H9 (cell line): ENCODE measurements around the gene PHTF2. TPM values are rescaled to one million over a fixed set of nuclear protein-coding genes. Genes with fewer than 3 reads are reported as not detected.

ENCODE experiments used
- DNase-seq: peaks from one replicate; pipeline ENCODE4 v3.0.0-alpha.2; 2017
- H2AFZ ChIP-seq: one replicate; pipeline ENCODE4 v1.6.1; 2013; ENCODE audit warnings: mild to moderate bottlenecking, low read length, control low read depth, moderate library complexity
- H2AK5ac ChIP-seq: 2 replicates; pipeline ENCODE4 v1.6.1; 2013; ENCODE audit warnings: low read length, control low read depth, mixed read lengths; ENCODE audit not compliant: insufficient read length
- H2BK120ac ChIP-seq: one replicate; pipeline ENCODE4 v1.6.1; 2013; ENCODE audit warnings: low read depth, mild to moderate bottlenecking, low read length, control low read depth, inconsistent platforms; ENCODE audit not compliant: poor library complexity, severe bottlenecking
- H2BK12ac ChIP-seq: 2 replicates; pipeline ENCODE4 v1.6.1; 2013; ENCODE audit warnings: low read length, control low read depth, mixed read lengths, low read depth; ENCODE audit not compliant: insufficient read length
- H2BK15ac ChIP-seq: 2 replicates; pipeline ENCODE4 v1.6.1; 2013; ENCODE audit warnings: low read depth, low read length, control low read depth
- H2BK20ac ChIP-seq: one replicate; pipeline ENCODE4 v1.6.1; 2013; ENCODE audit warnings: low read depth, mild to moderate bottlenecking, low read length, control low read depth, inconsistent platforms; ENCODE audit not compliant: poor library complexity, severe bottlenecking
- H2BK5ac ChIP-seq: 2 replicates; pipeline ENCODE4 v1.6.1; 2013; ENCODE audit warnings: low read length, control low read depth, mixed read lengths; ENCODE audit not compliant: insufficient read length
- H3K14ac ChIP-seq: 2 replicates; pipeline ENCODE4 v1.6.1; 2013; ENCODE audit warnings: low read length, control low read depth; ENCODE audit not compliant: insufficient read depth
- H3K18ac ChIP-seq: 2 replicates; pipeline ENCODE4 v1.6.1; 2013; ENCODE audit warnings: low read depth, mild to moderate bottlenecking, mixed read lengths, low read length, control low read depth; ENCODE audit not compliant: insufficient read length
- H3K23ac ChIP-seq: 2 replicates; pipeline ENCODE4 v1.6.1; 2013; ENCODE audit warnings: low read length, control low read depth, mixed read lengths, low read depth; ENCODE audit not compliant: insufficient read length
- H3K23me2 ChIP-seq: 2 replicates; pipeline ENCODE4 v1.6.1; 2013; ENCODE audit warnings: low read depth, mild to moderate bottlenecking, mixed read lengths, low read length, control low read depth; ENCODE audit not compliant: insufficient read length, poor library complexity, severe bottlenecking
- H3K27ac ChIP-seq: 2 replicates; pipeline ENCODE4 v1.5.1; 2013; ENCODE audit warnings: low read length, control low read depth, mixed read lengths, low read depth; ENCODE audit not compliant: insufficient read length
- H3K27me3 ChIP-seq: 2 replicates; pipeline ENCODE4 v1.6.1; 2013; ENCODE audit warnings: low read length, control low read depth, inconsistent platforms; ENCODE audit not compliant: insufficient read depth
- H3K4ac ChIP-seq: 2 replicates; pipeline ENCODE4 v1.6.1; 2013; ENCODE audit warnings: low read depth, mild to moderate bottlenecking, control low read depth, inconsistent platforms, low read length, moderate library complexity
- H3K4me1 ChIP-seq: 2 replicates; pipeline ENCODE4 v1.6.1; 2013; ENCODE audit warnings: low read length, control low read depth, inconsistent platforms; ENCODE audit not compliant: insufficient read depth
- H3K4me2 ChIP-seq: 2 replicates; pipeline ENCODE4 v1.6.1; 2013; ENCODE audit warnings: low read length, control low read depth, mixed read lengths; ENCODE audit not compliant: insufficient read length, insufficient read depth
- H3K56ac ChIP-seq: 2 replicates; pipeline ENCODE4 v1.6.1; 2013; ENCODE audit warnings: low read depth, mild to moderate bottlenecking, mixed read lengths, low read length, control low read depth; ENCODE audit not compliant: insufficient read length
- H3K79me1 ChIP-seq: 2 replicates; pipeline ENCODE4 v1.6.1; 2013; ENCODE audit warnings: low read depth, mild to moderate bottlenecking, moderate library complexity, low read length, control low read depth, inconsistent platforms; ENCODE audit not compliant: insufficient read depth, poor library complexity, severe bottlenecking
- H3K79me2 ChIP-seq: 2 replicates; pipeline ENCODE4 v1.6.1; 2013; ENCODE audit warnings: low read length, control low read depth, inconsistent platforms; ENCODE audit not compliant: insufficient read depth
- H3K9ac ChIP-seq: 2 replicates; pipeline ENCODE4 v1.6.1; 2013; ENCODE audit warnings: low read length, control low read depth, mixed read lengths; ENCODE audit not compliant: insufficient read length; ENCODE audit errors: extremely low read depth
- H3K9me3 ChIP-seq: one replicate; pipeline ENCODE4 v1.6.1; 2013; ENCODE audit warnings: low read depth, low read length, inconsistent platforms; ENCODE audit not compliant: control insufficient read depth
- H3T11ph ChIP-seq: one replicate; pipeline ENCODE4 v1.6.1; 2013; ENCODE audit warnings: mild to moderate bottlenecking, low read length, control low read depth, inconsistent platforms
- H4K20me1 ChIP-seq: one replicate; pipeline ENCODE4 v1.6.1; 2013; ENCODE audit not compliant: control insufficient read depth, insufficient read length, insufficient read depth
- H4K5ac ChIP-seq: 2 replicates; pipeline ENCODE4 v1.6.1; 2013; ENCODE audit warnings: low read depth, mild to moderate bottlenecking, mixed read lengths, low read length, control low read depth; ENCODE audit not compliant: insufficient read length
- H4K8ac ChIP-seq: replicated peaks from 2 replicates; pipeline ENCODE4 v1.6.1; 2013; ENCODE audit warnings: low read length, control low read depth, mixed read lengths, low read depth; ENCODE audit not compliant: insufficient read length
- H4K91ac ChIP-seq: 2 replicates; pipeline ENCODE4 v1.6.1; 2013; ENCODE audit warnings: low read depth, mild to moderate bottlenecking, moderate library complexity, mixed read lengths, low read length, control low read depth; ENCODE audit not compliant: insufficient read length
- H3K27ac Mint-ChIP-seq, 3 experiments: 2 replicates in 2 of 3; 3 replicates in 1 of 3; pipeline ENCODE4 v1.8.0; 2020 to 2021; ENCODE audit warnings: mixed read lengths in 3 of 3, mild to moderate bottlenecking in 1 of 3, moderate library complexity in 1 of 3
- H3K27me3 Mint-ChIP-seq: 2 replicates; pipeline ENCODE4 v1.8.0; 2021; ENCODE audit warnings: low read depth, mild to moderate bottlenecking, moderate library complexity, mixed read lengths
- H3K36me3 Mint-ChIP-seq, 3 experiments: 2 replicates in 2 of 3; 3 replicates in 1 of 3; pipeline ENCODE4 v1.8.0; 2020 to 2021; ENCODE audit warnings: low read depth in 3 of 3, mixed read lengths in 3 of 3; ENCODE audit not compliant: insufficient read depth in 1 of 3
- H3K4me1 Mint-ChIP-seq, 2 experiments: 2 replicates each; pipeline ENCODE4 v1.8.0; 2020; ENCODE audit warnings: mixed read lengths in 2 of 2
- H3K4me3 Mint-ChIP-seq, 2 experiments: 2 replicates in 1 of 2; 3 replicates in 1 of 2; pipeline ENCODE4 v1.8.0; 2020 to 2021; ENCODE audit warnings: mild to moderate bottlenecking in 2 of 2, mixed read lengths in 2 of 2, moderate library complexity in 1 of 2
- H3K9me3 Mint-ChIP-seq, 2 experiments: 2 replicates in 1 of 2; 3 replicates in 1 of 2; pipeline ENCODE4 v1.8.0; 2020; ENCODE audit warnings: mild to moderate bottlenecking in 2 of 2, mixed read lengths in 2 of 2, moderate library complexity in 1 of 2
- WGBS: extraction: QIAGEN DNeasy Blood & Tissue Kit; methylation state at CpG from one replicate; pipeline ENCODE4 v1.1.7; 2013; ENCODE audit warnings: missing lambda C conversion rate, low lambda C conversion rate, mixed read lengths; ENCODE audit not compliant: insufficient read length; ENCODE audit errors: extremely low coverage; 5-methylcytosine and 5-hydroxymethylcytosine counted together
- total RNA-seq: library from RNA; stranded (reverse); gene quantifications from 2 replicates; pipeline ENCODE4 v1.2.1, GENCODE V29; 2021
- TF ChIP-seq, protein P1 (sequence below): fragments of 200-600 bp; sonication (generic); conservative IDR thresholded peaks from 3 replicates; pipeline ENCODE4 v1.8.0; 2021; ENCODE audit warnings: antibody characterized with exemption, mild to moderate bottlenecking

Gene PHTF2
- total RNA-seq, 1 experiment from 2014 or later, result 16.2 TPM

DNA sequence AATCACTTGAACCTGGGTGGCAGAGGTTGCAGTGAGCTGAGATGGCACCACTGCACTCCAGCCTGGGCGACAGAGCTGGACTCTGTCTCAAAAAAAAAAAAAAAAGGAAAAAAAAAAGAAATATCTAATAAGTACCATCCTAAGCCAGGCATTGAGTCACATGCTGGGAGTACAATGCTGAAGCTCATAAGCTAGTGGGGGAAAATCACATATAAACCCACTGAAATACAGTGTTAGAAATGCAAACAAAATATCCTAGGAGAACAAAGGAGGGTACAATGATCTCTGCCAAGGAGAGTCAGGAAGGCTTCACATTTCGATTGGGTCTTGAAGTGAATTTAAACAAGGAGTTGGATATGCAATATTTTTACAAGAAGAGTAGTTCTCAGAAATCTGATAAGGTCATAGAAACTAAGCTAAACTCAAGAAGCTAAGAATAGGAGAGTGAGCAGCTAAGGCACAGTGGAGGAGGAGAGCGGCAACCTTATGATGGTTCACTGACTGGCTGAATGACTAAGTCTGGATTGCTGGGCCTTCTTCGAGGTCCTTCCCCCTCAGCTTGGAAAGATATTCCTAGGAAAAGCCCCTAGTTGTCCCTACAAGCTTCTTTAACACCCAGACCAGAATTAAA is 115.5 kb downstream of the PHTF2 start:
- Histone ChIP-seq H3T11ph (no peak overlapping the region), H3K9me3 (no peaks in the 10 kb centered on the region), H3K4me1 (no peaks in the 10 kb centered on the region), H3K79me2 (no peaks in the 10 kb centered on the region), H3K23me2 (no peaks in the 10 kb centered on the region), H2BK12ac (no peak overlapping the region), H2BK20ac (no peak overlapping the region), H3K27ac (no peak overlapping the region), H3K4me2 (no peak overlapping the region), H3K14ac (no peak overlapping the region), H3K9ac (no peak overlapping the region), H2AFZ (no peak overlapping the region), H4K5ac (no peak overlapping the region), H2BK120ac (no peak overlapping the region), H2BK5ac (no peak overlapping the region), H4K91ac (no peak overlapping the region), H4K8ac (no peak overlapping the region), H3K79me1 (no peaks in the 10 kb centered on the region), H2BK15ac (no peak overlapping the region), H3K4ac (no peak overlapping the region), H3K27me3 (no peaks in the 10 kb centered on the region), H3K23ac (no peak overlapping the region), H3K18ac (no peak overlapping the region), H4K20me1 (no peaks in the 10 kb centered on the region), H3K56ac (no peak overlapping the region), H2AK5ac (no peak overlapping the region)
- Mint-ChIP-seq H3K4me1 (no peaks in the 10 kb centered on the region), H3K9me3 (no peaks in the 10 kb centered on the region), H3K27me3 (no peaks in the 10 kb centered on the region), H3K4me3 (no peak overlapping the region), H3K27ac (no peak overlapping the region), H3K36me3 (no peaks in the 10 kb centered on the region)
- TF ChIP-seq, protein P1, sequence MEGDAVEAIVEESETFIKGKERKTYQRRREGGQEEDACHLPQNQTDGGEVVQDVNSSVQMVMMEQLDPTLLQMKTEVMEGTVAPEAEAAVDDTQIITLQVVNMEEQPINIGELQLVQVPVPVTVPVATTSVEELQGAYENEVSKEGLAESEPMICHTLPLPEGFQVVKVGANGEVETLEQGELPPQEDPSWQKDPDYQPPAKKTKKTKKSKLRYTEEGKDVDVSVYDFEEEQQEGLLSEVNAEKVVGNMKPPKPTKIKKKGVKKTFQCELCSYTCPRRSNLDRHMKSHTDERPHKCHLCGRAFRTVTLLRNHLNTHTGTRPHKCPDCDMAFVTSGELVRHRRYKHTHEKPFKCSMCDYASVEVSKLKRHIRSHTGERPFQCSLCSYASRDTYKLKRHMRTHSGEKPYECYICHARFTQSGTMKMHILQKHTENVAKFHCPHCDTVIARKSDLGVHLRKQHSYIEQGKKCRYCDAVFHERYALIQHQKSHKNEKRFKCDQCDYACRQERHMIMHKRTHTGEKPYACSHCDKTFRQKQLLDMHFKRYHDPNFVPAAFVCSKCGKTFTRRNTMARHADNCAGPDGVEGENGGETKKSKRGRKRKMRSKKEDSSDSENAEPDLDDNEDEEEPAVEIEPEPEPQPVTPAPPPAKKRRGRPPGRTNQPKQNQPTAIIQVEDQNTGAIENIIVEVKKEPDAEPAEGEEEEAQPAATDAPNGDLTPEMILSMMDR, result no peak
- no peak for DNase-seq
- no CpG with 5 or more reads among the region's 4 CpGs for WGBS
